Astrocyte (in vitro differentiated cells and primary cell): ENCODE data around the gene RAD51B. TPM values are rescaled to one million over a fixed set of nuclear protein-coding genes. Genes with fewer than 3 reads are reported as not detected.

Experiments
- DNase-seq: peaks from one replicate; pipeline ENCODE4 v3.0.0-alpha.2; 2010; ENCODE audit warnings: low read depth
- FAIRE-seq: peaks from 2 replicates; lab custom pipeline; 2011; peaks lifted over from hg19 to GRCh38; lab: Jason Lieb, UNC
- H2AFZ ChIP-seq: 2 replicates; pipeline ENCODE4 v1.6.0; 2012; ENCODE audit warnings: low read depth, low read length, inconsistent platforms
- H3K27ac ChIP-seq: 2 replicates; pipeline ENCODE4 v1.5.1; 2011; ENCODE audit warnings: low read depth, low read length, inconsistent platforms
- H3K27me3 ChIP-seq: 2 replicates; pipeline ENCODE4 v1.6.0; 2011; ENCODE audit warnings: low read length, inconsistent platforms; ENCODE audit not compliant: insufficient read depth
- H3K36me3 ChIP-seq: 2 replicates; pipeline ENCODE4 v1.5.1; 2011; ENCODE audit warnings: low read length, inconsistent platforms; ENCODE audit not compliant: insufficient read depth
- H3K4me1 ChIP-seq: 2 replicates; pipeline ENCODE4 v1.5.1; 2011; ENCODE audit warnings: low read length, inconsistent platforms; ENCODE audit not compliant: insufficient read depth
- H3K4me2 ChIP-seq: 2 replicates; pipeline ENCODE4 v1.6.0; 2012; ENCODE audit warnings: low read length, inconsistent platforms
- H3K4me3 ChIP-seq: 2 replicates; pipeline ENCODE4 v1.5.1; 2011; ENCODE audit warnings: low read depth, mild to moderate bottlenecking, low read length, inconsistent platforms; ENCODE audit not compliant: insufficient read depth
- H3K79me2 ChIP-seq: 2 replicates; pipeline ENCODE4 v1.6.0; 2012; ENCODE audit warnings: mild to moderate bottlenecking, low read length, inconsistent platforms; ENCODE audit not compliant: insufficient read depth
- H3K9ac ChIP-seq: 2 replicates; pipeline ENCODE4 v1.6.0; 2012; ENCODE audit warnings: mild to moderate bottlenecking, low read length, inconsistent platforms
- H3K9me3 ChIP-seq: 2 replicates; pipeline ENCODE4 v1.5.1; 2012; ENCODE audit warnings: low read depth, mild to moderate bottlenecking, low read length, inconsistent platforms; ENCODE audit not compliant: insufficient read depth
- H4K20me1 ChIP-seq: 2 replicates; pipeline ENCODE4 v1.6.0; 2012; ENCODE audit warnings: low read length, inconsistent platforms; ENCODE audit not compliant: insufficient read depth
- H3K27ac Mint-ChIP-seq: one replicate; pipeline ENCODE4 v1.8.0; 2021; ENCODE audit warnings: mild to moderate bottlenecking, mixed read lengths; ENCODE audit not compliant: unreplicated experiment
- H3K27me3 Mint-ChIP-seq: one replicate; pipeline ENCODE4 v1.8.0; 2021; ENCODE audit warnings: low read depth, mixed read lengths; ENCODE audit not compliant: unreplicated experiment
- H3K36me3 Mint-ChIP-seq: one replicate; pipeline ENCODE4 v1.8.0; 2021; ENCODE audit warnings: low read depth, mixed read lengths; ENCODE audit not compliant: unreplicated experiment
- H3K4me1 Mint-ChIP-seq: one replicate; pipeline ENCODE4 v1.8.0; 2021; ENCODE audit warnings: low read depth, mixed read lengths; ENCODE audit not compliant: unreplicated experiment
- H3K4me3 Mint-ChIP-seq: one replicate; pipeline ENCODE4 v1.8.0; 2021; ENCODE audit warnings: mild to moderate bottlenecking, moderate library complexity, mixed read lengths; ENCODE audit not compliant: unreplicated experiment
- H3K9me3 Mint-ChIP-seq: one replicate; pipeline ENCODE4 v1.8.0; 2021; ENCODE audit warnings: mild to moderate bottlenecking, mixed read lengths; ENCODE audit not compliant: unreplicated experiment
- EZH2 ChIP-seq: IDR thresholded peaks from 2 replicates; pipeline ENCODE4 v1.6.1; 2012; ENCODE audit warnings: mild to moderate bottlenecking, low read length, inconsistent platforms; ENCODE audit not compliant: insufficient read depth
- total RNA-seq: library from RNA; stranded (reverse); gene quantifications from 2 replicates; pipeline ENCODE4 v1.2.1, GENCODE V29; 2021
- TF ChIP-seq, protein P1 (sequence below): IDR thresholded peaks from 2 replicates; pipeline ENCODE4 v1.5.1; 2011; ENCODE audit warnings: low read depth, mild to moderate bottlenecking, inconsistent platforms, low read length, moderate library complexity; ENCODE audit not compliant: insufficient read depth

The RAD51B gene
- total RNA-seq, 1 donor from 2014 or later: 10.8 TPM

DNA sequence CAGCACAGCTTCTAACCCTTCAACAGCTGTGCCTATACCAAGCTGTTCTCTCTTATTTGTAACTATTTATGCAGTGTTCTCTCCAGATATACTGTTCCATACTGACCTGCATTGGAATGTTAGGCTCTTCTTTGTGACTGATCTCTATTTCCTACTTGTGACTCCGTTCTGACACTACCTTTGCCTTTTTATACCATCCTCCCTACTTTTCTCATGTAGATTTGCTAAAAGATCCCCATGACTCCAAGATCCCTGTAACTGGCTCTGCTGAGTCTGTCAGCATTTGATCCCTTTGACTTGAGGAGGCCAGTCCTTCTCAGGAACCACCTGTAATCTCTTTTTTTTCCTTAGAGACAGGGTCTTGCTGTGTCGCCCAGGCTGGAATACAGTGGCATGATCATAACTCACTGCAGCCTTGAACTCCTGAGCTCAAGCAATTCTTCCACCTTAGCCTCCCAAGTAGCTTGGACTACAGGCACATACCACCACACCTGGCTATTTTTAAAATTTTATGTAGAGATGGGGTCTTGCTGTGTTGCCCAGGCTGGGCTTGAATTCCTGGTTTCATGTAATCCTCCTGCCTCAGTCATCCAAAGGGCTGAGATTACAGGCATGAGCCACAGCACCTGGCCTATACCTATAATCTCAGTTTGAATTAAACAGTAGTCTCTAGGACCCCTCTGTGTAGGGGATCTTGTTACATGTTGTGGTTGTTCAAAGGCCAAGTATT, 605.0 kb downstream of the RAD51B start:
- H3K4me3 ChIP-seq: no peak overlapping the region
- no peaks in the 10 kb centered on the region for H3K36me3 ChIP-seq
- Mint-ChIP-seq H3K9me3 (no peaks in the 10 kb centered on the region), H3K27me3 (no peaks in the 10 kb centered on the region), H3K36me3 (peaks cover 1% of the 10 kb centered on the region), H3K4me1 (no peaks in the 10 kb centered on the region), H3K4me3 (no peak overlapping the region), H3K27ac (no peak overlapping the region)
- no peaks in the 10 kb centered on the region for H3K4me1 ChIP-seq
- H3K27ac ChIP-seq: no peak overlapping the region
- no peak for FAIRE-seq
- no peak overlapping the region for H3K9ac ChIP-seq
- no peak overlapping the region for H3K4me2 ChIP-seq
- no peak for DNase-seq
- no peaks in the 10 kb centered on the region for H3K79me2 ChIP-seq
- H2AFZ ChIP-seq: no peak overlapping the region
- TF ChIP-seq, protein P1, sequence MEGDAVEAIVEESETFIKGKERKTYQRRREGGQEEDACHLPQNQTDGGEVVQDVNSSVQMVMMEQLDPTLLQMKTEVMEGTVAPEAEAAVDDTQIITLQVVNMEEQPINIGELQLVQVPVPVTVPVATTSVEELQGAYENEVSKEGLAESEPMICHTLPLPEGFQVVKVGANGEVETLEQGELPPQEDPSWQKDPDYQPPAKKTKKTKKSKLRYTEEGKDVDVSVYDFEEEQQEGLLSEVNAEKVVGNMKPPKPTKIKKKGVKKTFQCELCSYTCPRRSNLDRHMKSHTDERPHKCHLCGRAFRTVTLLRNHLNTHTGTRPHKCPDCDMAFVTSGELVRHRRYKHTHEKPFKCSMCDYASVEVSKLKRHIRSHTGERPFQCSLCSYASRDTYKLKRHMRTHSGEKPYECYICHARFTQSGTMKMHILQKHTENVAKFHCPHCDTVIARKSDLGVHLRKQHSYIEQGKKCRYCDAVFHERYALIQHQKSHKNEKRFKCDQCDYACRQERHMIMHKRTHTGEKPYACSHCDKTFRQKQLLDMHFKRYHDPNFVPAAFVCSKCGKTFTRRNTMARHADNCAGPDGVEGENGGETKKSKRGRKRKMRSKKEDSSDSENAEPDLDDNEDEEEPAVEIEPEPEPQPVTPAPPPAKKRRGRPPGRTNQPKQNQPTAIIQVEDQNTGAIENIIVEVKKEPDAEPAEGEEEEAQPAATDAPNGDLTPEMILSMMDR: no peak
- no peak for TF ChIP-seq EZH2
- H3K27me3 ChIP-seq: no peaks in the 10 kb centered on the region
- H4K20me1 ChIP-seq: no peaks in the 10 kb centered on the region
- H3K9me3 ChIP-seq: no peaks in the 10 kb centered on the region

DNA sequence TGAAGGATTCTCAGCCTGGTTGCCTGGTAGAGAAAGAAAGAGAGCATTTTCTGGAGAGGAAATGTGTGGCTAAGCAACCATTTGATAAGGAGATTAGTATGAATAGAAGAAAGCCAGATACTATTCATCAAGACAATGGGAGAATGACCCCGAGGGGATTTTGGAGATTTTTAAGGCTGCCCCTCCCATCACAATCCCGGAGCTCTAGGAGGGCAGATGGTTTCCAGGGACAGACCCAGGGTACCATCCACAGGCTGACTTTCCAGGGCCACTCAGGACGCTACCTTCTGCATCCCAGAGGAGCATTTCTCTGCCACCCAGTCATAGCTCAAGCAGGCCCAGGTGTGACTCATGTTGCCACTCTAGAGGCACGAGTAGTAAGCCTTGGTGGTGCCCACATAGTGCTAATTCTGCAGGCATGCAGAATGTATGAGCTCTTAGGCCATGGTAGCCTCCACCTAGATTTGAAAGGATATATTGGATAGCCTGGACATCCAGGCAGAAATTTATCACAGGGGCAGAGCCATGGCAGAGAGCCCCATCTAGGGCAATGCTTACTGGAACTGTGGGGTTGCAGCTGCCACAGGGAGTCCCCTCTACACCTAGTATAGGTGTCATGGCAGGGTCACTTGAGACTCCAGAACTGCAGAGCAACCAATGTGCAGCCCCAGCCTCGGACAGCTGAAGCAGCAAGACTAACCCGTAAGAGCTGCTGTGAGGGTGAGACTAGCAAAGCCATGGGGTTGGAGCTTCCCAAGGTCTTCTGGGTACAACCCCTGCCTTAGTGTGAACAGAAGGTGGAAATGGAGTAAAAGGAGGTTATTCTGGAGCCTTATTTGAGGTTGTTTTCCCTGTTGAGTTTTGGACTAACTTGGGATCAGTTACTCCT, 607.3 kb downstream of the RAD51B start:
- Mint-ChIP-seq H3K27ac (no peak overlapping the region), H3K9me3 (peaks cover 6% of the 10 kb centered on the region), H3K36me3 (peaks cover 1% of the 10 kb centered on the region), H3K4me3 (no peak overlapping the region), H3K27me3 (no peaks in the 10 kb centered on the region), H3K4me1 (no peaks in the 10 kb centered on the region)
- H3K36me3 ChIP-seq: no peaks in the 10 kb centered on the region
- DNase-seq (no peak), FAIRE-seq (no peak)
- H3K4me1 ChIP-seq: no peaks in the 10 kb centered on the region
- no peaks in the 10 kb centered on the region for H3K9me3 ChIP-seq
- H3K79me2 ChIP-seq: no peaks in the 10 kb centered on the region
- H3K9ac ChIP-seq: no peak overlapping the region
- no peaks in the 10 kb centered on the region for H4K20me1 ChIP-seq
- no peak overlapping the region for H3K4me2 ChIP-seq
- no peak overlapping the region for H3K4me3 ChIP-seq
- H3K27ac ChIP-seq: no peak overlapping the region
- H2AFZ ChIP-seq: no peak overlapping the region
- no peaks in the 10 kb centered on the region for H3K27me3 ChIP-seq
- TF ChIP-seq EZH2: no peak
- TF ChIP-seq, protein P1: no peak
